Effector CD8-positive, alpha-beta T cell (primary cell): Measurements from ENCODE around the gene TGFBR1.

Experiments
- DNase-seq: peaks from one replicate; lab custom pipeline; 2025; lab: John Stamatoyannopoulos, UW
- total RNA-seq, 4 experiments: gene quantifications; one replicate each; lab custom pipeline; 2026; lab: John Stamatoyannopoulos, UW

TGFBR1 gene
- total RNA-seq, result 33.2 to 111 (median 96.6) reads per million in 4 experiments

DNA sequence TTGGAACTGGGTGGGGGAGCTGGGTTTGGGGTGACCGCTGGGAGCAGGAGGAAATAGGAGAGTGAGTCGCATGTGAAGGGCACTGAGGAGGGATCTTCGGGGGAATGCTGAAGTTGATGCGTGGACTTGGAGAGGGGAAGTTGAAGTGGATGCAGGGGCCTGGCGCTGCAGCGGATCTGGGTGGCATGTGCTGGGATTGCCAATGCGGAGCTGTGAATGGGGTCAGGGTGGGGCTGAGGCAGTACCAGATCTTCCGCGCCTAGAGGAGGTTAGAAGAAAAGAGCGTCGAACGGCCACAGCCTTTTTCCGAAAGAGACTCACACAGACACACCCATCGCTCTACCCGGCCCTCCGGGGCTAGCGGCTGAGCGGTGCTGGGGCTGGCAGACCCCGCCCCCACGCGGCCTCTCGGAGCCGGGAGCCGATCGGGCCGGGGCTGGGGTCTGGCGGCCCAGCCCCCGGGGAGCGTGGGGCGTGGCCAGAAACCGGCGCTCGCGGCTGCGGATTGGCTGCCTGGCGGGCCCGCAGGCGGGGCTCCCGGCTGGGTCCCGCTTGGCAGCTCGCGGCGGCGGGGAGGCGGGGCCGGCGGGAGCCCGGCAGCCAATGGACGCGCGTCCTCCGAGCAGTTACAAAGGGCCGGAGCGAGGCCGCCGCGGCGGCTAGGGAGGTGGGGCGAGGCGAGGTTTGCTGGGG lies at the start of gene TGFBR1:
Gene TGFBR1, plus strand, starts transcription at position 655 of the 693 bp plus-strand sequence. CDS start 93 bp downstream, outside the sequence.
- DNase-seq, result peak; percentile 85

DNA sequence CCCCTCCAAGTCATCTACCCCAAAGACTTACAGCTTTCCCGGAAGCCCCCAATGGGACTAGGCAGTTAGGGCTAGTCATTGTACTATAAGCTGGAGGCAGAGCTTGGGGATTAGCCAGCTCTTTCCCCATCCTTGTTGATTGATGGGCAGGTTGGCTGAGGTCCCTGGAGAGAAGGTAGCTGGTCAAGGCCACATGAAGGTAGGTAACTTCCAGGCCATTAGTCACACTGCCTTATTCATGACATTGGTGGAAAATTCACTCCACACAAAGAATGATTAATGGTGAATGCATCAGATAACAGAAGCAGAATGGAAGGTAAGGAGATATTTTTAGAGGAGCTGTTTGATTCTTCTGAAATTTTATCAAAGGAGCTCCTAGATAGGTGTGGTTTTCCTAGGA lies 49.5 kb upstream of the TGFBR1 start:
- DNase-seq, result no peak

GRCh38 chr9:99056186-99056585 lies 48.7 kb upstream of the TGFBR1 start:
- no peak for DNase-seq

GRCh38 chr9:99056886-99057664 lies 47.8 kb upstream of the TGFBR1 start:
- no peak for DNase-seq

GRCh38 chr9:99057665-99058625 lies 47.0 kb upstream of the TGFBR1 start:
- peak; percentile 40 for DNase-seq

DNA sequence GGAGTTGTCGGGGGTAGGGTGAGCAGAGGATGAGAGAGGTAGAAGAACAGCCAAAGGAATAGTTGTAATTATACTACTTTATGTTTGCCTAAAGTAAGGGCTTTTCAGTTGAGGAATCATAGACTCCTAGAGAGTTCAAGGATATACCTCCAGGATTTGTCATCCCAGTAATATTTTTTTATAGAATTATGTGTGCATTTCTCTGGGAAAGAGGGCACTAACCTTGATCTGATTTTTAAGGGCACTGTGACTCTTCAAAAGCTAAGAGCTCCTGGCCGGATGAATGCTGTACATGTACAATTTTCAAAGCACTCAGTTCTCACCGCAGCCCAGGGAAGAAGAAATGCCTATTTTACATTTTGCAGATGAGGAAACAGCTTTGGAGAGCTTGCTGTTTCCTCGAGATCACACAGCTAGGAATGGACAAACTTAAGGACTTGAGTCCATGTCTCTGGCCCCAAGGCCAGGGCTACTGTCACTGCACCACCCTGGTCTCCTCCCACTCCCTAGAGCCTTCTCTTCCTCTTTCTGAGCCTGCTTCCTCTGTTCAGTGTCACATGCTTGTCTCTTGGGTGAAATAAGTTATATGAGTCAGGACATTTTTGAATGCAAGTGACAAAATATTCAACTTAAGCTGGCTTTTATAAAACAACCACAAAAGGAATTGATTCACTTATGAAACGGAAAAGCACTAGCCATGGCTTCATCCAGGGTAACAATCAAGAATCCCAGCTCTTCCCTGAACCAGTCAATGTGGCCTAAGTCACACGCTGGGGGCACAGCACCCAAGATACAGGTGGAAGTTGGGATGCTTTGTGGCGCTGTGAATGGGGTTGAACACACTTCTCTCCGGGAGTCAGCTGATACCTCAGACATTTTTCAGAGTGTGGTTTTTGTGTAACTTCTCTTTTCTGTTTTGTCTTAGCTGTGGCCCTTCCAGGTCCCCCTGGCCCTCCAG lies 45.7 kb upstream of the TGFBR1 start:
- no peak for DNase-seq

DNA sequence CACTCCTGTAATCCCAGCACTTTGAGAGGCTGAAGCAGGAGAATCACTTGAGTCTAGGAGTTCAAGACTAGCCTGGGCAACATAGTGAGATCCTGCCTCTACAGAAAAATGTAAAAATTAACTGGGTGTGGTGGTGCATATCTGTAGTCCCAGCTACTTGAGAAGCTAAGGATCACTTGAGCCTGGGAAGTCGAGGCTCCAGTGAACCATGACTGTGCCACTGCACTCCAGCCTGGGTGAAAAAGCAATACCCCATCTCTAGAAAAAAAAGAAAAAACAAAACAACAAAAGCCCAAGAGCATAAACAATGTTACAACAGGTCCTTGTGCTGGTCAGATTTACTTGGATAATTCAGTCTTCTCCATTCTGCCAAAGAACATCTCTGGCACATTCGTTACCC lies 44.3 kb upstream of the TGFBR1 start:
- DNase-seq, result no peak

DNA sequence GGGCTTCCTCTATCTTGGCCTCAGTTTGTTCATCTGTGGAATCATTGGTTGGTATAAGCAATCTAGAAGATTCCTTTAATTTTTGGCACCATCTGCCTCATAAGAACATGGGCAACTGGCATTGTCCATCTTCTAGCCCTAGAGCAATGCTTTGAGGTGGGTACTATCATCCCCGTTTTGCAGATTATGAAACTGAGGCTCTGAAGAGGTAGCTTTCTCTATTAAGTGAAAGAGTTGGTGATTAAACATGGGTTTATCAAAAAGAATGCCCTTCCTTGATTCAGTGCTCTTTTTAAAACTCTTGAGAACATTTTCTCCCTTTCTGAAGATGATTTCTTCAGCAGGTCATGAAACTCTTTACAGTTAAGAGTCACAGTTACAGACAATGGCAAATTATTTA lies 42.4 kb upstream of the TGFBR1 start:
- DNase-seq, result no peak

GRCh38 chr9:99063522-99063921 lies 41.4 kb upstream of the TGFBR1 start:
- no peak for DNase-seq

- DNase-seq, result no peak
Observed at GRCh38 chr9:99066571-99066970, 38.3 kb upstream of the TGFBR1 start.

GRCh38 chr9:99069075-99069474 lies 35.8 kb upstream of the TGFBR1 start:
- DNase-seq, result no peak

DNA sequence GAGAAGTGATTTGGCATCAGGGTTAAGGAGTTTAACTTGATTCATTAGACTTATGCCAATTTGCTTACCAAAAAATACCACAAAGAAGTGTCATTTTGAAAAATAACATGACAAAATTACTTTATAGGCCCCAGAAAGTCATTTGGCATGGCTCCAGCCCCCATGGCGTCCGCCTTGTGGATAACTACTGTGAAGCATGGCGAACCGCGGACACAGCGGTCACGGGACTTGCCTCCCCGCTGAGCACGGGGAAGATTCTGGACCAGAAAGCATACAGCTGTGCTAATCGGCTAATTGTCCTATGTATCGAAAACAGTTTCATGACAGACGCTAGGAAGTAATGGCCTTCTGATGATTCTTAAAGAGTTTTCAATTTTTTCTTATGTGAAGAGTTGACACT lies 35.4 kb upstream of the TGFBR1 start:
- DNase-seq, result no peak

DNA sequence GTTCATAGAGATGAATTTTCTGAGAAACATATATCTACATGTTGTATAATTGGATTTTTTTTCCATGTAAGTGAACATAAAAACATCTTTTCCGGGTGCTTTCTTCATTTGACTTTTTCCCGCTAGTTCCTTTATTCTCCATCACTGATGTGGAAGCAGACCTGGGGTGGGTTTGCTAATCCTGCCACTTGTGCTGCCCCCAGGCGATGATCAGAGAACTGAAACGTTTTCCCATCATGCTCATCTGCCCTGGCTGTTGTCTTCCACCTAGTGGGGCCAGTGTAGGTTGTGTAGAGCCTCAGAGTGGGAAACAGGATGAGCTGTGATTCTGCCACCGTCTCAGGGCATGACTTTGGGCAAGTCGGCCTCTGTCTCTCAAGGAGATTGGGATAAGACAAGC lies 34.2 kb upstream of the TGFBR1 start:
- no peak for DNase-seq

DNA sequence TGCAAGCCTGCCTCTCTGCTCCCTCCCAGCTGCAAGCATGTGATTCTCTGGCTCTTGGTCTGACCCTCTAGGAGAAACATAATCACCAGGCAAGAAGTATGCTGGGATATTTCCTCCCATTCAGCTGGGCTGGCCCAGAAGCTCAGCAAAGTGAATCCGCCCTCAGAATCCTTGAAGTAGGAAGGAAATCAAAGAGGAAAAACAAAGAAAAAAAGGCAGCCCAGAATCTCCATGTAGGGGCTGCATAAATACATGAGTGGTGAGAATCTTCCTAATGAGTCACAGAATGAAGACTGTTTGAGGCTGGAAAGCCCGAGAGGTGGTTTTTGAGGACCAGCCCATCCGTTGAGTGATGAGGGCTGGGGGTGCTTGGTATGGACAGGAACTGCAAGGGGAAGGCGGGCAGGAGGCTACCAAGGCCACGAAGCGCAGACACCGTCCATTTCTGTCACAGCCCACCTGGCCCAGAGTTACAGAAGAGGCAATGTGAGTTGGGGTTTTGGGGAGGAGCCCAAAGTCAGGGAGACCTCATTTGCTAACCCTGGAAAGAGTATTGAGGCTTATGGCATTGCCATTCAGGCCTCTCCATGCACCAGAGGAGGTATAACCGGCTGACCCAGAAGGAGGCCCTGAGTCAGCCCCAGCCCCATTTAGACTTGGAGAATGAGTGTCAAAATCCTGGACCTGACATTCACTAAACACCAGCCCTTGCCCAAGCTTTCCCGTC lies 33.4 kb upstream of the TGFBR1 start:
- no peak for DNase-seq

DNA sequence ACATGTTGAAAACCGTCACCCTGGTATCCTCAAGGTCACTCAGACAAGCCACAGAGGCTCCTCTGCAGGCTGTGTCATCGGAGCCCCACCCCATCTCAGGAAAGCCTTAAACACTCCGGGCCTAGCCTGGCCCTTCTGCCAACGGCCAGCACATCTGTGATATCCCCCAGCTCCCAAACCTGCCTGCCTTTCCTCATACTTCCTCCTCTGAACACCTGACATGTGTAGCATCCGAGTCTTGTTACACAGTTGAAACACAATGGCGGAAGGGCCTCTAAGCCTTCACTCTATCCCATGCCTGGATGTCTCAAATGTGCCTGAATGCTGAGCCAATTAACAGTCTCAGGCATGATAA lies 32.9 kb upstream of the TGFBR1 start:
- no peak for DNase-seq

DNA sequence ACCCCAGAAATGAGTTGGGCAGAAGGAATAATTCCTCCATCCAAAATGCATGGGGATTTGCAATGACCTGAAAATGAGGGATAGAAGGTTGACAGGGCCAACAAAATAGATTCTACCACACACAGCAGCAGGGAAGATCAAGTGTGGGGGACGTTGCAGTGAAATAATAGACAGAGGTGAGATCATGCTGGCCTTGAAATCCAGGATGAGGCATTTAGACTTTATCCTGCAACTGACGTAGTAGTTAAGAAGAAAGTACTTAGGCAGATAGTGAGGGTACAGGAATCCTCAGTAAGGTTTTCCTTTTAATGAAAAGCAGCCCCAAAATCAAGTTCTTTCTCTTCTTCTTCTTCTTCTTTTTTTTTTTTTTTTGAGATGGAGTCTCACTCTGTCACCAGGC lies 31.6 kb upstream of the TGFBR1 start:
- DNase-seq, result no peak

DNA sequence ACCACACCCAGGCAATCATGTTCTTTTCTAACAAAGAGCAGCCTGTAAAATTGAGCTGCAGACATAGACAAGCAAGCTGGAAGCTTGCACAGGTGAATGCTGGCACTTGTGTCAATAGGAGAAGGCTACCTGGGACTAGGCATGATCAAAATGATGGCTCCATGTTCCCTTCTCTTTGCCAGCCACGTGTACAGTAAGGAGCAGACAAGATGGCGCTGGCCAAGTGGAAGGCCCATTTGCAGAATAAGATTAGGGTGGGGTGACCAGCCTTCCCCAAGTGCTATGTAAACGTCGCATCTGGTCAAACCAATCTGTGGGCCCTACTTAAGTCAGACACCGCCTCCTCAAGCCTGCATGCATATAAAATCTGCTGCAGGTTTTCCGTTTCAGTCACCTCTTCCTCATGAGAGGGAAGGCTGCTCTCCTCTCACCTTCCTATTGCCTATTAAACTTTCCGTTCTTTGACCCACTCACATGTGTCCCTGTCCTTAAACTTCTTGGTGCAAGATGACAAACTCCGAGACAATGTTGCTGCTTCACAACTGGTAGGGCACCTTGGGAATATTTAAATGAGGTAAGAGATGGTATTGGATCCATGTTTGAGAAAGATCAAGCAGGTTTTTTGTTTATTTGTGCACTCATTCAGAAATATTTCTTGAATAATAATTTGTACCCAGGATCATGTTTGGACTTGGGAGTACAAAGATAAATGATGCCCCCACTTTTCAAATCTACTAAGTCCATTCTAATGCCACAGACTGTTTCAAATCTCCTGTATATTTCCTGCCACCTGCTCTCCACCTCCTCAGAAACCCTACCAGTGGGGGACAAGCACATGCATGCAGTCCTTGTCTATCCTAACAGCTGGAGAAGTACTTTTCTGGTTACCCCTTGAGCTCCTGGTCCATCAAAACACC lies 30.7 kb upstream of the TGFBR1 start:
- no peak for DNase-seq

DNA sequence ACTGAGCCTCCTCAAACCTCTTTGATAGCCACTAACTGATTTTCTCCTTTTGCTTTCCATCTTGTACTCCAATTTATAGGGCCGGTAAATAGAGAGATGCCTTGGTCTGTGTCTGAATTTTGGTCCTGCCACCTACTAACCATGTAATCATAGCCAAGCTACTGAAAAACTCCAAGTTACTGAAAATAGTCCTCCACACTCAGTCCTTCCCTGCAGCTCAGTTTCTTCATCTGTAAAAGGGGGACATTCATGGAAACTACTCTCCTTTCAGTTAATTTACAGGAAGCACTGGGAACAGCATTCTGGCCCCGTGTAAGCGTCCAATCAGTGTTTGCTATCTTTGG lies 30.0 kb upstream of the TGFBR1 start:
- no peak for DNase-seq

GRCh38 chr9:99075246-99075912 lies 29.5 kb upstream of the TGFBR1 start:
- no peak for DNase-seq
